NCI-H2081 treated with DMSO at 0.1 percent for 48 hours (cell line): ENCODE data around the gene TTI1.
"Not testable (repeated sequence)": the region's sequence is repeated elsewhere in the genome, so short reads cannot be mapped to it uniquely, and the experiment has no call there.

Experiments
- DNase-seq: peaks from one replicate; lab custom pipeline; 2025; lab: John Stamatoyannopoulos, UW

Gene TTI1

DNA sequence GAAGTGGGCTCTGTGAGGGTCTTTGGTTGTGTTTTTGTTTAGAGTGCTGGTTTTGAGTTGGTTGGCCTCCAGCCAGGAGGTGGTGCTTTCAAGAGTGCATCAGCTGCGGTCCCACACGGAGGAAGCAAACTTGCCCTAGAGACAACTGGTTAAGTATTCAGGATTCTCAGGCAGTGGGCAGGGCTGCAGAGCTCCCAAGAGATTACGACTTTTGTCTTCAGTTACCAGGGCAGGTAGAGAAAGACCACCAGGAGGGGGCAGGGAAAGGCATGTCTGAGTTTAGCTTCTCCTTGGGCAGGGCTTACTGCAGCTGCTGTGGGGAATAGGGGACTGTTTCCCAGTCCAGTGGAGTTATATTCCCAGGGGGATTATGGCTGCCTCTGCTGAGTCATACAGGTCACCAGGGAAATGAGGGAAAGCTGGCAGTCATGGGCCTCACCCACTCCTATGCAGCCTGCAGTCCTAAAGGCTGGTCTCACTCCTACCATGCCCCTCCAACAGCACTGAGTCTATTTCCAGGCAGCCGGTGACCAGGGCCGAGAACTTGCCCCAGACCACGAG lies 64.3 kb downstream of the TTI1 start:
- no peak for DNase-seq

DNA sequence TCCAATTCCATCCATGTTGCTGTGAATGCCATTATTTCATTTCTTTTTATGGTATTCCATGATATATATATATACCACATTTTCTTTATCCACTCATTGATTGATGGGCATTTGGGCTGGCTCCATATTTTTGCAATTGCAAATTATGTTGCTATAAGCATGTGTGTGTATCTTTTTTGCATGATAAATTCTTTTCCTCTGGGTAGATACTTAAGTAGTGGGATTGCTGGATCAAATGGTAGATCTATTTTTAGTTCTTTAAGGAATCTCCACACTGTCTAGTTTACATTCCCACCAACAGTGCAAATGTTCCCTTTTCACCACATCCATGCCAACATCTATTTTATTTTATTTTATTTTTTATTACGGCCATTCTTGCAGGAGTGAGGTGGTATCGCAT lies 69.8 kb downstream of the TTI1 start:
- not testable (repeated sequence) for DNase-seq

GRCh38 chr20:37961066-37961465 lies 72.2 kb downstream of the TTI1 start:
- no peak for DNase-seq

- DNase-seq, result no peak
Observed at GRCh38 chr20:37958856-37959520, 74.3 kb downstream of the TTI1 start.

- peak; percentile 24 for DNase-seq
Observed at GRCh38 chr20:37956107-37956585, 77.1 kb downstream of the TTI1 start.

- DNase-seq, result no peak
Observed at GRCh38 chr20:37955511-37955910, 77.7 kb downstream of the TTI1 start.

GRCh38 chr20:37954626-37955025 lies 78.6 kb downstream of the TTI1 start:
- no peak for DNase-seq

- no peak for DNase-seq
Observed at GRCh38 chr20:37954190-37954589, 79.1 kb downstream of the TTI1 start.

GRCh38 chr20:37948956-37949355 lies 84.3 kb downstream of the TTI1 start:
- DNase-seq, result no peak

DNA sequence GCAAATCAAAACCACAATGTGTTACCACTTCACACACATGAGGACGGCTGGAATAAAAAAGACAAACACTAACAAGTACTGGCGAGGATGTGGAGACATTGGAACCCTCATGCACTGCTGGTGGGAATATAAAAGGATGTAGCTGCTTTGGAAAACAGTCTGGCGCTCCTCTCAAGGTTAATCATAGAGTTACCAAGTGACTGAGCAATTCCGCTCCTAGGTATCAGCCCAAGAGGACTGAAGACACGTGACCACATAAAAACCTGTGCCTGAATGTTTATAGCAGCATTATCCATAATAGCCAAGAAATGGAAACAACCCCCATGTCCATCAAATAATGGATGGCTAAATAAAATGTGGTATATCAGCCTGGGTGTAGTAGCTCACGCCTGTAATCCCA lies 85.3 kb downstream of the TTI1 start:
- DNase-seq, result no peak

- no peak for DNase-seq
Observed at GRCh38 chr20:37946946-37947345, 86.3 kb downstream of the TTI1 start.

GRCh38 chr20:37945091-37945547 lies 88.1 kb downstream of the TTI1 start:
- no peak for DNase-seq

DNA sequence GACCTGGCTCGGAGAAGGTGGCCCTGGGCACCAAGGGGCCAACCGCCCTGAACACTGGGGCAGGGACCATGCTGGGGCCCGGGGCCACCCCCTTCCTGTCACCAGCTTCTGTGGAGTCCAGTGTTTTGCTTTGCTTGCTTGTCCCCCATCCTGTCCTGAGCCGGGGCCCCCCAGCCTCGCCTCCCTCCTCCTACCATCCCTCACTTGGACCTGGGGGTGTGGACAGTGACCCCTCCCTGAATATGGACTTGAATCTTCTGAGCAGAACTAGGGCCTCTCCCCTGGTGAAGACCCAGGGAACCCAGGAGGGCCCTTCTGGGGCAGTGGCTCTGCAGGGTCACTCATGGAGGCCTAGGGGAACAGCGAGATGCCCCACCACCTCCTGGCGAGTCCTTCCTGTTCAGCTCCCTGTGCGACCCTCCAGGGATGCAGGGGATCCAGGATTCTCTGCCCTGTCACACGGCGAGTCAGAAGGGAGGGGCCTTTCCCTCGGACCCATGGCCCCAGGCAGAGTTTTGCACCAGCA lies 88.7 kb downstream of the TTI1 start:
- DNase-seq, result no peak

- DNase-seq, result no peak
Observed at GRCh38 chr20:37943501-37944455, 89.5 kb downstream of the TTI1 start.

GRCh38 chr20:37943033-37943432 lies 90.2 kb downstream of the TTI1 start:
- no peak for DNase-seq

DNA sequence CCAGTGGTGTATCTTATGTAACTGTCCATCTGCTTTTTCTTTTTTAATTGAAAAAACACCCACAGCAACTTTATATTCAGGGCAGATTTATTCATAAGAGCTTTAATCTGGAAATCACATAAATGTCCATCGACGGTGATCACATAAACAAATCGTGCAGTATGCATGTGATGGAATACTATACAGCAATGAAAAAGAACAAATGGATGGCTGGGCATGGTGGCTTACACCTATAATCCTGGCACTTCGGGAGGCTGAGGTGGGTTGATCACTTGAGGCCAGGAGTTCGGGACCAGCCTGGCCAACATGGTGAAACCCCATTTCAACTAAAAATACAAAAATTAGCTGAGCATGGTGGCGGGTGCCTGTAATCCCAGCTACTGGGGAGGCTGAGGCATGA lies 91.3 kb downstream of the TTI1 start:
- no peak for DNase-seq

DNA sequence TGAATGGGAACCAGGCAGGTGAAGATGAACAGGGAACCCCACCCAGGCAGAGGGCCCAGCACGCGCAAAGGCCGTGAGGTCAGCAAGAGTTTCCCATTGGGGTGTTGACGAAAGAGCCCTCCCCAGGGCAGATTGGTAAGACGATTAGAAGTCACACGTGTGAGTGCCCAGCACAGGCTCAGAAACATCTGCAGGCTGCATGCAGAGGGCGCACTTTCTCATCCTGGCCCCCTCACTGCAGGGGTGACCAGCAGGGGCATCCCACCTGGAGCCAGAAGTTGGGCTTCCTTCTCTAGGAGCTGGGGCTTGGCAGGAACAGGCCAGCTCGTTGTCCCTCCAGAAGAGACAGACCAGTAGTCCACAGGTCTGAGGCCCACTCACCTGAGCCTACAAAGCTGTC lies 91.9 kb downstream of the TTI1 start:
- no peak for DNase-seq

DNA sequence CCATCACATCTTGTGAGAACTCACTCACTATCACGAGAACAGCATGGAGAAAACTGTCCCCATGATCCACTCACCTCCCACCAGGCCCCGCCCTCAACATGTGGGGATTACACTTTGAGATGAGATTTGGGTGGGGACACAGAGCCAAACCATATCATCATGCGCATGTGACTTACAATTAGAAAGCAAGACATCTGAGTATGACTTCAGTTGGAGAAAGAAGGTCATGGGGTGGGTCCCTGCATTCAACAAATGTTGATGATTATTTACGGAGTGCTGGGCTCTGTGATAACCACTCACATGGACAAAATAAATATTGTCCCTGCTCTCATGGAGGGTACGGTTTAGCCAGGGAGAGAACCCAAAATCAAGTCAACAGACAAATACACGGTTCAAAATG lies 92.4 kb downstream of the TTI1 start:
- DNase-seq, result no peak

DNA sequence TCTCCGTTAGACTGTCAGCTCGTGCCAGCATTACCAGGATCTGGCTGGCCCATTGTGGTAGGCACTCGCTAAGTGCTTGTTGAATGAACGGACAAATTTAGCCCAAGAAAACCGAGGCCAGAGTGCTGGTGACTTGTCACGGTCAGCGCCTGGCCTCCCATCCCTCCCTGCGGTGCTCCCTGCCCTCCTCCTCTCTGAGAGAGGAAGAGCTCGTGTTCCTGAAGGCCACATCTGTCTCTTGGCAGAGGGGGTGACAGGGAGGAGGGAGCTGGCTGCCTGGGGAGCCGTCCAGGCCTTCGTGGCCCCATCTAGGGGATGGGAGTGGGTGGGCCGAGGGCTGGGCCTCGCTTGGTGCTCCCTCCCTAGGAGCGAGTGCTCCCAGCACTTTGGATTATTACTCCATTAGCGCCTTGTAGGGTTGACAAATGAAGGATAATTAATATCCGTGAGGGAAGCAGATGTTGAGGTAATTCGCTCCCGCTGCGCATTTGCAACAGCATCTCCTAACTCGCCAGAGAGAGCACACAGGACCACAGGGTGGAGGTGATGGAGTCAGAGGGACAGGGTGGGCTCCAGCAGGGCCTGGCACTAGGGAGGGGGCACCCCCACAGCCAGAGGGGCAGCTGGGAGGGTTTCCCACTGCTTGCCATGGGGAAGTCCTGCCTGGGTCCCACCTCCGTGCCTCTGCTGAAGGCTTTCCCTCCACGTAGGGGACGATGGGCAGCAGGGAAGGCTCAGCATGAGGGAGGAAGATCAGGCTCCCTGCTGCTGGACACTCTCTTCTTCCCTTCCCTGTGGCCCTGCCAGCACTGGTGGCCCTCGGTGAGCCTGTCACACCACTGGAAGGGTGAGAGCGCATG lies 93.3 kb downstream of the TTI1 start:
- DNase-seq, result no peak

DNA sequence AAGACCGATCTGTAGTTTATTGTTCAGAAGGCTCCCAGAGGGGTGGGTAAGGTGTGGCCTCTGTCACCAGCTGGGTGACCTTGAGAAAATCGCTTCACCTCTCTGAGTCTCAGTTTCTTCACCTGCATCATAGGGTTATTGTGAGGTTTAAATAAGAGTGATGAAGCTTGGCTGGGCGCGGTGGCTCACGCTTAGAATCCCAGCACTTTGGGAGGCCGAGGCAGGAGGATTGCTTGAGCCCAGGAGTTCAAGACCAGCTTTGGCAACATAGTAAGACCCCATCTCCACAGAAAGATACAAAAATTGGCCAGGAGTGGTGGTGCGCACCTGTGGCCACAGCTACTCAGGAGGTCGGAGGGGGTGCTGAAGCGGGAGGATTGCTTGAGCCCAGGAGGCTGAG lies 94.3 kb downstream of the TTI1 start:
- no peak for DNase-seq

DNA sequence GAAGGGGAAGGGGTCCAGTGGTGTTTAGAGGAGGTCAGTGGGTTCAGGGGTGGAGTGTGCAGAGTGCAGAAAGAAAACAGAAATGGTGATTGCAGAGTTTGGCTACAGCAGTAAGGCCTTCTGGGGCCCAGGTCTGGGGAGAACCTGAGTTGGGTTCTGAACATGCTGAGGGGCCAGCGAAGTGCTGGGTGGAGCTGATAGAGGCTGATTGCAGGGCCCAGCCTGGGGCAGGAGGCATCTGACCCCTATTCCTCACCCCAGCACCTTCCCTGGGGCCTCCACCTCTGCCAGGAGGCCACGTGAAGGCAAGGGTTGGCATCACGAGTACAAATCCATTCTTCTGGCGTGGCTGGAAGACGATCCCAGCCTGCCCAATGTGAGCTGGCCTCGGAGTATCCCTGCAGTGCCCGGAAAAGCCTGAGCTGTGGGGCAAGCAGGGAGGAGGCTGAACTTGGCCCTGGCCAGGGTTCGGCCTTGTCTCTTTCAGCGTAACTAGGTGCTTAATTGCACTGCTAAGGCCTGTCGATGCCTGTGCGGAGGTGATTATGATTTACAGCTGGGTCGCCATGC lies 95.0 kb downstream of the TTI1 start:
- no peak for DNase-seq
